Gastroesophageal sphincter (tissue), 3 donors: Measurements from ENCODE around the gene SHISAL1.

ENCODE experiments used
- POLR2AphosphoS5 ChIP-seq: sonication (generic); formaldehyde crosslinking; IDR thresholded peaks from one replicate; pipeline ENCODE4 v1.6.1; 2017; ENCODE audit warnings: antibody characterized with exemption
- TF ChIP-seq, protein P1 (sequence below), 4 experiments: fragments of 200-600 bp in 2 of 4; fragments of 450-650 bp in 2 of 4; sonication (generic) in 1 of 4; IDR thresholded peaks; one replicate each; pipeline ENCODE4 v1.5.1; 2017 to 2019; ENCODE audit warnings: antibody characterized with exemption in 4 of 4, mild to moderate bottlenecking in 2 of 4, moderate library complexity in 2 of 4

DNA sequence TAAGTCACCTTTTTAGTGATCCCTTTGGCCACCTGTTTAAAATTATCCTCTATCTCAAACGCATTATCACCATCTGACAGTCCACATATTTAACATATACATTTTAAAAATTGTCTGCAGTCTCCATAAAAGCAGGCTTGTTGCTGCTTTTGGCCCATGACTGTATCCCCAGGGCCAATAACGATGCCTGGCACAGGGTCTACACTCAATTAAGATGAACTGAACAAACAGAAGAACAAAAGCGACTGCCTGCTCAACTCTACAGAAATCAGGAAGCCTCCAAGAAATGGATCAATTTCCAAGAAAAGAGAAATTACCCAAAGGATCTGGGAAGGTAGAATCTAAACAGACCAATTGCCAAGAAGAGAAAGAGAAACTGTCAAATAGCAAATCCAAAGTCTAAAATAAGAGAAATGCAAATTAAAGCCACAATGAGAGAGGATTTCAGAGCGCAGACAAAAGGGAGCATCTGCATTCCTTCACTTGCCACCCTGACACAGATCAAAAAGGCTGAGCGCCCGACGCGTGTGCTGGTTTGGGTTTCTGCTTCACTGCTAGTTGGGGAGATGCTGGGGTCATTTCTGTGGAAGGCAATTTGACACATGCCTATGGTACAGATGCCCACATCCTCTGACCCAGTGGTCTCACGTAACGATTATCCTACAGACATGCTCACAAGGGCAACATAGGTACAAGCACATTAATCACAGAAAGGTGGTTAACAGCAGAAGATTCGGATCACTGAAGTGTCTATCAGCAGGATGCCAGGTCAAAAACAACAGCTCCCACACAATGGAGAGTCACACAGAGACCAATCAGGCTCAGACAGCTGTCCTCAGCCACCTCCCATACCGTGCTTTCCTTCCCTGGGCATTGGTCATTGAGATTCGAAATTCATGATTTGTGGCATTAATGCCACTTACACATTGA is 55.9 kb downstream of the SHISAL1 start:
- TF ChIP-seq, protein P1, sequence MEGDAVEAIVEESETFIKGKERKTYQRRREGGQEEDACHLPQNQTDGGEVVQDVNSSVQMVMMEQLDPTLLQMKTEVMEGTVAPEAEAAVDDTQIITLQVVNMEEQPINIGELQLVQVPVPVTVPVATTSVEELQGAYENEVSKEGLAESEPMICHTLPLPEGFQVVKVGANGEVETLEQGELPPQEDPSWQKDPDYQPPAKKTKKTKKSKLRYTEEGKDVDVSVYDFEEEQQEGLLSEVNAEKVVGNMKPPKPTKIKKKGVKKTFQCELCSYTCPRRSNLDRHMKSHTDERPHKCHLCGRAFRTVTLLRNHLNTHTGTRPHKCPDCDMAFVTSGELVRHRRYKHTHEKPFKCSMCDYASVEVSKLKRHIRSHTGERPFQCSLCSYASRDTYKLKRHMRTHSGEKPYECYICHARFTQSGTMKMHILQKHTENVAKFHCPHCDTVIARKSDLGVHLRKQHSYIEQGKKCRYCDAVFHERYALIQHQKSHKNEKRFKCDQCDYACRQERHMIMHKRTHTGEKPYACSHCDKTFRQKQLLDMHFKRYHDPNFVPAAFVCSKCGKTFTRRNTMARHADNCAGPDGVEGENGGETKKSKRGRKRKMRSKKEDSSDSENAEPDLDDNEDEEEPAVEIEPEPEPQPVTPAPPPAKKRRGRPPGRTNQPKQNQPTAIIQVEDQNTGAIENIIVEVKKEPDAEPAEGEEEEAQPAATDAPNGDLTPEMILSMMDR (IDR thresholded peaks at IDR 0.05), result no peak
- TF ChIP-seq POLR2AphosphoS5, result no peak
